ENCODE results near the gene ADCY1.

Gene ADCY1

DNA sequence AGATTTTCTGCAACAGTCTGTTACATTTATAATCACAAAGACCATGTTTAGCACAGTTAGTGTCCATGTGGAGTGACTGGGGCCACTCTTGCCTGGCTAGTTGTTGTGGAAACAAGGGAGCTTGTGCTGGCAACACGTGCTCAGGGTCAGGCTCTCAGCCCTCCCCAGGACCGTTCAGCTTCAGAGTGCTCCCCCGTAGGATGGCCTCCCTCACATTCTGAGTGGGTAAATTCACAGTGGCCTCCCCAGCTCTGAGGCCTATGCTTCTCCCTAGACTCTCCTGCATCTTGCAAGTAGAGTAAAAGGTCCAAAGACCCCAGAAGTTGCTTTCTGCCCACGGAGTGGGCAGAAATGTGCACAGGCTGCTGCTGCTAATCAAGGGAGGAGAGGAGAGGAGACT, 122.3 kb downstream of the ADCY1 start:
- no peak for DNase-seq (ENCODE audit: low read depth in 1 of 2, low spot score in 1 of 2)
- TF ChIP-seq JUND (IDR thresholded peaks at IDR 0.05; ENCODE audit: low read depth), result no peak
- in situ Hi-C loops (cut with HindIII; ENCODE audit: low pct_unique_long_range_greater_than_20kb, low sequenced_read_pairs), result no loop called here

DNA sequence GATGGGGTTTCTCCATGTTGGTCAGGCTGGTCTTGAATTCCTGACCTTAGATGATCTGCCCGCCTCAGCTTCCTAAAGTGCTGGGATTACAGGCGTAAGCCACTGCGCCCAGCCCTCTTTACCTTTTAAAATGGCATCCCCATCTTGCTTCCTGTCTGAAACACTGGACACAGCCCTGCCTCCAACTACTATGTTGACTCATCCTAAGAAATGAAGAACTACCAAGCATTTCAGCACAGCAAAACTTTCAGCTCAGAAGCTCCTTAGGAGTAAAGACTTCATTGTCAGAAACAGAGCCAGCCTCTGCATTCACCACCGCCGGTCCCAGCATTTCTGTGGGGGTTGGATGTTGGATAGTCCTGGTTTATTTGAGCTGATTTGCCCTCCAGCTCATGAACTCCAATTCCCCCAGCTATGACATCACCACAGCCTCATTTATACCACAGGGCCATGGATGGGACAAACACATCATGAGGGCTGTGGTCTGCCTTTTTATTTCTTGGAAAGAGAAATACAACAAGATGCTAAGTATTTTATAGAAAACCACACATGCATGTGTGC, 123.5 kb downstream of the ADCY1 start:
- in situ Hi-C loops (cut with HindIII; ENCODE audit: low pct_unique_long_range_greater_than_20kb, low sequenced_read_pairs), result no loop called here
- no peak for DNase-seq (ENCODE audit: low read depth in 1 of 2, low spot score in 1 of 2)

DNA sequence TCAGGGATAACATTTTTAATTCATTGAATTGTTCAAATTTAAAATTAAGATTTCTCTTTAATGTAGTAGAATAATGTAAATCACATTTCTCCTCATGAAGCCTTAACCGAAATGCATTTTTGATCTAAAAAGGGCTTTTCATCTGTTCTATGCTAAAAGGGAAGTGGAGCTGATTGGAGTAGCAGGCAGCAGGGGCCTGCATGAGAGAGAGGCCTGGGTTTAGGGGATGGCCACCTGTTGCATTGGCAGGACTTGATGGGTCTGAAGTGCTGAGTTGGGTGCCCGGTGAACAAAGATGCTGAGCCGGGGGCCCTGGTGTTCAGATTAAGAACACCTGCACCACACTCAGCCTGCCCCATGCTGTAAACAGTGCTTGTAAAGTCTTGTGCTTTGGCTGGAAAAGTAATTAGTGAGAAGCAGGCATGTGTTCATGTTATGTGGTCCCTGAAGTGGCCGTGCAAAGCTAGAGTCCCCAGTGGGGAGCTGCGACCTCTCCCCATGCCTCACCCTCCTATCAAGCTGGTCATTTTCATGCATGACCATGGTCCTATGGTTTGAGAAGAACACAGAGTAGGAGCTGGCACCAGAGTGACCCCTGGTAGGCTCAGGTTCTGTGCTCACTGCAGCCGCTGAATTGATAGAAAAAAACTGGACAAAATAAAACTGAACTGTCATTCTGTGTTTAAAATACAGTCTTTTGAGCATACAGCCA, 124.3 kb downstream of the ADCY1 start:
- in situ Hi-C loops (cut with HindIII; ENCODE audit: low pct_unique_long_range_greater_than_20kb, low sequenced_read_pairs), result no loop called here
- DNase-seq (ENCODE audit: low read depth in 1 of 2, low spot score in 1 of 2), result no peak
- TF ChIP-seq JUND (IDR thresholded peaks at IDR 0.05; ENCODE audit: low read depth), result no peak

More for the DNA sequence above, 123.5 kb downstream of the ADCY1 start:
- no peak for TF ChIP-seq JUND (IDR thresholded peaks at IDR 0.05; ENCODE audit: low read depth)

DNA sequence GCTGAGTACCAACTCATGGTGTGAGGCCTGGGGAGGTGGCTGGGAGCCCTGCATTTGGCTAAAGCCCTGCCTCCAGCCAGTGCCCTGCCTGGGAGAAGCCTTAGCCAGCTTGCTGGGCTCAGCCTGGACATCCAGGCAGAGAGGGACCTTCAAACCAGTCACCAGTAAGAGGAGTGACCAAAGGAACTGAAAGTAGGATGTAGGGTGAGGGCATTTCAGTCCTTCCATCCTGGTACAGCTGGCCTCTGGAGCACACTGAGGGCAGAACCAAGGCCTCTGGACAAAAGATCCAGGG, 124.8 kb downstream of the ADCY1 start:
- TF ChIP-seq JUND (IDR thresholded peaks at IDR 0.05; ENCODE audit: low read depth), result no peak
- no peak for DNase-seq (ENCODE audit: low read depth in 1 of 2, low spot score in 1 of 2)
- in situ Hi-C loops (cut with HindIII; ENCODE audit: low pct_unique_long_range_greater_than_20kb, low sequenced_read_pairs), result no loop called here

DNA sequence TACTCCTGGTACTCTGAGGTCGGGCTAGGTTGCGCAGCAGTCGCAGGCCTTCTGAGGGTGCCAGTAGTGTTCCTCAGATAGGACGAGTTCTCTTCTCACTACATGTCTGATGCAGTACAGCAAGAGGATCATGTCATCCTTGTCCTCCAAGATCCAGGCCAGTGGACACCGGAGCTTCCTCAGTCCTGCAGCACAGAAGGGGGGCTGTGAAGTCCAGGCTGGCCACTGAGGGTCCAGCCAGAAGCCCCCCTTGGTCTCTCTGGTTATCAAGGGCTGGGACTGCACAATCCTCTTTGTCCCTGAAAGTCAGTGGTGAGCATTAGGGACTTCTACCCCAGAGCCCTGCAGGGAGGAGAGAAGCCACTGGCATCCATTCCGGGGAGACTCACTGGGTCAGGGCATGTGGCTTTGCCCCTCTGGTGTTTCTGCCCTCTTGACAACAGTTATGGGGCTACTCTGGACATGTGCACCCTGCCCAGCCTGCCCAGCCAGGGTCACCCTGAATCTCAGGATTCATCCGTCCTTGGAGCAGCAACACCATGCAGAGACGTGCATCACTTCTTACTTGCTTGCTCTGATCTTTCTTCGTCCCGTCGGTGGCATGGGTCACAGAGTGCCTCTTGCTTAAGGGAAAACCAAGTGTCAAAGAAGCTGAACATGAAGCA, 125.7 kb downstream of the ADCY1 start:
- no peak for TF ChIP-seq JUND (IDR thresholded peaks at IDR 0.05; ENCODE audit: low read depth)
- DNase-seq (ENCODE audit: low read depth in 1 of 2, low spot score in 1 of 2), result no peak
- in situ Hi-C loops (cut with HindIII; ENCODE audit: low pct_unique_long_range_greater_than_20kb, low sequenced_read_pairs), result no loop called here

DNA sequence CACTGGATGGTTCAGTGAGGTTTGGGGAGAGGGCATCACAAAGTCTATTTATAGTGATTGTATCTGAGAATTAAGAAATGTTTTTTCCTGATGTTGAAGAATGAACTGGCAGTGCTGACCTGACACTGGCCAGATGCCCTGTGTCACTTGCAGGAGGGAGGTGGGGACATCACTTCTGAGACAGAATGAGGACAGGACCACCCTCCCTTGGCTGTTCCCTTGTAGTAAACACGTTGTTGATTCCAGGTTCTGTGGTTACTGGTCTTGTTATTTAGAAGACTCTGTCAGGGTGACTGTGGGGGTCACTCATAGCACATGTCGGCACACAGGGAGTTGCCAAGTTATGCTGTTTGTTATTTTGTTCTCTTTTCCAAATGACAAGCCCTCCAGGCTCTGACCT, 126.4 kb downstream of the ADCY1 start:
- in situ Hi-C loops (cut with HindIII; ENCODE audit: low pct_unique_long_range_greater_than_20kb, low sequenced_read_pairs), result no loop called here
- DNase-seq (ENCODE audit: low read depth in 1 of 2, low spot score in 1 of 2), result no peak
- TF ChIP-seq JUND (IDR thresholded peaks at IDR 0.05; ENCODE audit: low read depth), result no peak

DNA sequence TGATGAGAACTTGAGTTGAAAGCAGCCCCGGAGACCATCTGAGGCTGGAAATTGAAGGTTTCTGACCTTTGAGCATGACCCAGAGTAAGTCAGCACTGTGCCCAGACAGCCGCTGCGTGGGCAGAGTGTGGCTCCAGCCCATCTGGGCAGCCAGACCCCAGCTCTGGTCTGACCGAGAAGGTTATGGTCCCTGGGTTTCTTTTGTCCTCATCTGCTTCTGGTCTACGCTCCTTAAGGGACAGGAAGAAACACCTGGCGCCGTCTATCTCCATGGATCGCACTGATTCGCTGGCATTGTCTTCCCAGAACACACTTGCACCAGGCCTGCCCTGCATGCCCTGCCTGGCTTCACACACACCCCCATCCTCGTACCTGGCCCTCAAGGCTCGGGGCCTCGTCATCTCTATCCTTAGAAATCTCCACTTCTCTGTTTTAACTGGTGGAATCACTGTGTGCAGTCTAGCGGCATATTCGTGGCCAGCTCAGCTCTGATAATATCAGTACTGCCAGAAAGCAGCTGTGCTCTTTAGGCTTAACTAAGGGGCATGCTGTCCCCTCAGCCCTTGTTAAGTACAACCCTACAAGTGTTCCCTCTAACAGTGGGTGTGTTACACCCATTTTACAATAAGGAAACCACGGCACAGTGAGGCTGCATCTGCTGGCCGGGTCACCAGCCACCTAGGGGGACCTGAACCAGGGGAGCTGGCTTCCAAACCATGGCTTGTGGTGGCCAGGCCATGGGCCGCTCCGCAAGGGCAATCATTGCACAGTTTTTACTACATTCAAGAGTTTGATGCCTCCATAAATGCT, 127.7 kb downstream of the ADCY1 start:
- in situ Hi-C loops (cut with HindIII; ENCODE audit: low pct_unique_long_range_greater_than_20kb, low sequenced_read_pairs), result no loop called here
- TF ChIP-seq JUND (IDR thresholded peaks at IDR 0.05; ENCODE audit: low read depth), result no peak
- DNase-seq (ENCODE audit: low read depth in 1 of 2, low spot score in 1 of 2), result no peak

DNA sequence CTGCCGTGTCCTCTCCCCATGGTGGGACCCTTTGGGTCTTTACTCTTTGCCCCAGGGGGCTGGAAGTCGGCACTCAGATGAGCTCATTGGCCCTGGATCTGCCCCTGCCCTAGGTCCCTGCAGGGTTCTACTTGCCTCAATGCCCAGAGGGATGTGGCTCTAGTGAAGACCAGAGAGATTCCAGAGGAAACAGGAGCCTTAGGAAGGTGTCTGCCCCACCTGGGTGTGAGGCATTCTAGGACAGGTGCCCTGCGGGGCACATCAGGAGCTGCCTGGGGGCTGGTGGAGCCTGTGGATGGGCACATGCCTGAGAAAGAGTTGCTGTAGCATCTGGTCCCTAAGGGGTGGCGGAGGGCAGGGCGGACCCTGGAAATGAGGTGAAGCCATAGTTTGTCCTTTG, 128.6 kb downstream of the ADCY1 start:
- DNase-seq (ENCODE audit: low read depth in 1 of 2, low spot score in 1 of 2), result no peak
- TF ChIP-seq JUND (IDR thresholded peaks at IDR 0.05; ENCODE audit: low read depth), result no peak
- in situ Hi-C loops (cut with HindIII; ENCODE audit: low pct_unique_long_range_greater_than_20kb, low sequenced_read_pairs), result no loop called here

DNA sequence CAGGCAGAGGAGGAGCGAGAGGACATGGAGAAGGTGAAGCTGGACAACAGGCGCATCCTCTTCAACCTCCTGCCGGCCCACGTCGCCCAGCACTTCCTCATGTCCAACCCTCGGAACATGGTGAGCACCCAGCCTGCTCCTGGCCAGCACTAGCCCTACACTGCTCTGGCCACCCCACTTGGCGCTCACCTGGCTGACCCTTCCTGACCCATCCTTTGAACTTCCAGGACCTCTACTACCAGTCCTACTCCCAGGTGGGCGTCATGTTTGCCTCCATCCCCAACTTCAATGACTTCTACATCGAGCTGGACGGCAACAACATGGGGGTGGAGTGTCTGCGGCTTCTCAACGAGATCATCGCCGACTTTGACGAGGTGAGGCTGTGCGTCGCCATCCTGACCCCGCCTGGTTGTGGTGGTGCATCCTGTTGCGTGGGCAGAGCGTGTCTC, 129.2 kb downstream of the ADCY1 start:
- TF ChIP-seq JUND (IDR thresholded peaks at IDR 0.05; ENCODE audit: low read depth), result no peak
- in situ Hi-C loops (cut with HindIII; ENCODE audit: low pct_unique_long_range_greater_than_20kb, low sequenced_read_pairs), result no loop called here
- no peak for DNase-seq (ENCODE audit: low read depth in 1 of 2, low spot score in 1 of 2)

DNA sequence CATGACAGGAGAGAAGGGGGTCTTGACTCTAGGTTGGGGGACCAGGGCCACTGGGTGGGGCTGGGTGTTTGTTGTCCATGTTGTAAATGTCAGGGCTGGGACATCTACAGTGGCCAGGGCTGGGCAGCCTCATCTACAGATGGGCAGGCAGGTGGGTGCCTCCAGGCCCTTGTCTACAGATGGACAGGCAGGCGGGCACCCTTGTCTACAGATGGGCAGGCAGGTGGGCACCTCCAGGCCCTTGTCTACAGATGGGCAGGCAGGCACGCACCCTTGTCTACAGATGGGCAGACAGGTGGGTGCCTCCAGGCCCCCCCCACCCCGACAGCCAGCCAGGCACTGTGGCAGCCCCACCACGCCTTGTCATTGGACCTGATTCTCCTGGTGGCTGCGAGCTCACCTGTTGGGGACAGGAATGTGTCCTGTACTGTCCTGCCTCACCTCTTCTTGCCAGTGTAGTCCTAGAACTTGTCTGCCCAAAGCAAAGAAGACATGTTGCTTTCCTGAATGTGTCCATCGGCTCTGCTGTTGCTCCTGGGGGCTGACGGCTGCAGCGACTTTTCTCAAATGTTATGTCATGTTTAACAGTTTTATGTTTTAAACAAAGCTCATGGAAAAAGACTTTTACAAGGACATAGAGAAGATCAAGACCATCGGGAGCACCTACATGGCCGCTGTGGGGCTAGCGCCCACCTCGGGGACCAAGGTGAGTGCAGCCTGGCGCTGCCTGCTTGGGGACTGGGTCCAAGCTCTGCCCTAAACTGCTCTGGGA, 129.9 kb downstream of the ADCY1 start:
- TF ChIP-seq JUND (IDR thresholded peaks at IDR 0.05; ENCODE audit: low read depth), result no peak
- no peak for DNase-seq (ENCODE audit: low read depth in 1 of 2, low spot score in 1 of 2)
- in situ Hi-C loops (cut with HindIII; ENCODE audit: low pct_unique_long_range_greater_than_20kb, low sequenced_read_pairs), result no loop called here

DNA sequence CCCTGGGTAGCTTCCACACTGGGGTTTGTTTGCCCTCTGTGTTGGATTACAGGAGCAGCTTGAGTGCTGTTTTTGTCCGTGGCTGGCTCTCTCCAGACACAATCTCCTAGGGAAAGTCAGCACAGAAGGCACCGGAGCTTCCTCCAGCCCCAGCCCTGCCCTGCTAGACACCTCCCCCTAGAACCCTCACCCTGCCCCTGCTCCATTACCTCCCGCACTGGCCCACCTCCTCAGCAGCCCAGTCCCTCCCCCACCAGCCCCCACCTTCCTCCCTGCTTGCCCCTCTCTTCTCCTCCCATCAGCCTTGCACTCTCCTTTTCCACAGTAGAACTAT, 130.5 kb downstream of the ADCY1 start:
- in situ Hi-C loops (cut with HindIII; ENCODE audit: low pct_unique_long_range_greater_than_20kb, low sequenced_read_pairs), result no loop called here
- no peak for DNase-seq (ENCODE audit: low read depth in 1 of 2, low spot score in 1 of 2)
- no peak for TF ChIP-seq JUND (IDR thresholded peaks at IDR 0.05; ENCODE audit: low read depth)
